Liver (tissue), 9 donors: ENCODE results near the gene LRIT1. TPM values are rescaled to one million over a fixed set of nuclear protein-coding genes. Genes with fewer than 3 reads are reported as not detected.

ENCODE experiments used
- DNase-seq: peaks from one replicate; pipeline ENCODE4 v3.0.0-alpha.2; 2017; ENCODE audit warnings: low spot score
- H3K27ac ChIP-seq, 2 donors: one replicate each; pipeline ENCODE4 v1.7.0; 2013; ENCODE audit warnings: inconsistent platforms in 2 of 2, low read length in 2 of 2, control low read depth in 1 of 2, low read depth in 1 of 2, mild to moderate bottlenecking in 1 of 2
- H3K27me3 ChIP-seq, 4 donors: one replicate each; pipeline versions ENCODE4 v1.6.1 to v1.7.0; 2013; ENCODE audit warnings: low read length in 3 of 4, inconsistent platforms in 1 of 4, mild to moderate bottlenecking in 1 of 4, moderate library complexity in 1 of 4; ENCODE audit not compliant: control insufficient read depth in 4 of 4, insufficient read depth in 4 of 4
- H3K36me3 ChIP-seq, 4 donors: one replicate each; pipeline versions ENCODE4 v1.6.1 to v1.7.0; 2013; ENCODE audit warnings: low read length in 3 of 4, mild to moderate bottlenecking in 3 of 4, low read depth in 1 of 4, moderate library complexity in 1 of 4; ENCODE audit not compliant: control insufficient read depth in 4 of 4, insufficient read depth in 3 of 4
- H3K4me1 ChIP-seq, 4 donors: one replicate each; pipeline versions ENCODE4 v1.6.1 to v1.7.0; 2013; ENCODE audit warnings: low read length in 3 of 4, mild to moderate bottlenecking in 3 of 4, moderate library complexity in 1 of 4; ENCODE audit not compliant: control insufficient read depth in 4 of 4, insufficient read depth in 4 of 4
- H3K4me3 ChIP-seq, 3 donors: one replicate each; pipeline versions ENCODE4 v1.6.1 to v1.7.0; 2013; ENCODE audit warnings: low read length in 3 of 3, control low read depth in 1 of 3, low read depth in 1 of 3, mild to moderate bottlenecking in 1 of 3
- H3K9ac ChIP-seq, 2 donors: one replicate each; pipeline ENCODE4 v1.7.0; 2013; ENCODE audit warnings: low read length in 2 of 2, mild to moderate bottlenecking in 2 of 2, moderate library complexity in 2 of 2, control low read depth in 1 of 2, low read depth in 1 of 2
- H3K9me3 ChIP-seq, 4 donors: one replicate each; pipeline versions ENCODE4 v1.6.1 to v1.7.0; 2013; ENCODE audit warnings: low read length in 3 of 4; ENCODE audit not compliant: control insufficient read depth in 4 of 4
- ATF3 ChIP-seq: IDR thresholded peaks from 2 replicates; pipeline ENCODE4 v1.6.1; 2016; ENCODE audit warnings: antibody characterized with exemption
- CTCF ChIP-seq: fragments of 150-350 bp; IDR thresholded peaks from 2 replicates; pipeline ENCODE4 v1.5.1; 2017; ENCODE audit warnings: improper control_type of control experiment, low read depth, low read length; ENCODE audit not compliant: missing input control
- EGR1 ChIP-seq, 2 donors: IDR thresholded peaks; 2 replicates each; pipeline ENCODE4 v1.6.1; 2016 to 2018; ENCODE audit warnings: antibody characterized with exemption in 2 of 2, low read depth in 2 of 2
- FOXA1 ChIP-seq: IDR thresholded peaks from 2 replicates; pipeline ENCODE4 v1.6.1; 2016; ENCODE audit warnings: antibody characterized with exemption
- FOXA2 ChIP-seq: IDR thresholded peaks from 2 replicates; pipeline ENCODE4 v1.6.1; 2016; ENCODE audit warnings: antibody characterized with exemption
- GABPA ChIP-seq, 2 donors: IDR thresholded peaks in 1 of 2; conservative IDR thresholded peaks in 1 of 2; 2 replicates each; pipeline ENCODE4 v1.6.1; 2016; ENCODE audit warnings: antibody characterized with exemption in 2 of 2, mild to moderate bottlenecking in 1 of 2, moderate library complexity in 1 of 2
- HNF4A ChIP-seq, 2 donors: conservative IDR thresholded peaks; 2 replicates each; pipeline ENCODE4 v1.6.1; 2016; ENCODE audit warnings: antibody characterized with exemption in 2 of 2, mild to moderate bottlenecking in 2 of 2
- HNF4G ChIP-seq: IDR thresholded peaks from 2 replicates; pipeline ENCODE4 v1.6.1; 2016; ENCODE audit warnings: antibody characterized with exemption
- JUND ChIP-seq, 2 donors: IDR thresholded peaks; 2 replicates each; pipeline ENCODE4 v1.6.1; 2016; ENCODE audit warnings: antibody characterized with exemption in 2 of 2
- MAX ChIP-seq: IDR thresholded peaks from 2 replicates; pipeline ENCODE4 v1.6.1; 2016; ENCODE audit warnings: antibody characterized with exemption
- NR2F2 ChIP-seq: IDR thresholded peaks from 2 replicates; pipeline ENCODE4 v1.6.1; 2016; ENCODE audit warnings: antibody characterized with exemption
- RAD21 ChIP-seq, 2 donors: IDR thresholded peaks; 2 replicates each; pipeline ENCODE4 v1.6.1; 2016; ENCODE audit warnings: antibody characterized with exemption in 2 of 2, mild to moderate bottlenecking in 2 of 2
- REST ChIP-seq: IDR thresholded peaks from 2 replicates; pipeline ENCODE4 v1.6.1; 2016; ENCODE audit warnings: antibody characterized with exemption, mild to moderate bottlenecking
- RXRA ChIP-seq, 2 donors: IDR thresholded peaks; 2 replicates each; pipeline ENCODE4 v1.6.1; 2017 to 2018; ENCODE audit warnings: antibody characterized with exemption in 2 of 2, mild to moderate bottlenecking in 1 of 2
- SP1 ChIP-seq: IDR thresholded peaks from 2 replicates; pipeline ENCODE4 v1.6.1; 2018; ENCODE audit warnings: antibody characterized with exemption, mild to moderate bottlenecking
- TAF1 ChIP-seq: conservative IDR thresholded peaks from 2 replicates; pipeline ENCODE4 v1.6.1; 2016; ENCODE audit warnings: antibody characterized with exemption, mild to moderate bottlenecking
- YY1 ChIP-seq: IDR thresholded peaks from 2 replicates; pipeline ENCODE4 v1.6.1; 2016; ENCODE audit warnings: antibody characterized with exemption, mild to moderate bottlenecking
- ZBTB33 ChIP-seq: IDR thresholded peaks from 2 replicates; pipeline ENCODE4 v1.6.1; 2016; ENCODE audit warnings: antibody characterized with exemption
- WGBS: extraction: QIAGEN DNeasy Blood & Tissue Kit; methylation state at CpG from one replicate; pipeline ENCODE4 v1.1.7; 2013; 5-methylcytosine and 5-hydroxymethylcytosine counted together
- polyA plus RNA-seq, 2 donors: library from polyadenylated mRNA; stranded (reverse) in 1 of 2; unstranded in 1 of 2; fragments of 200-250 nt in 1 of 2; fragments of >200 nt in 1 of 2; fragmentation: Nextera tagmentation in 1 of 2; extraction: Ambion mirVana in 1 of 2; gene quantifications; one replicate each; pipeline versions ENCODE4 v1.2.1 to v1.2.3, GENCODE V29; 2013 to 2015
- total RNA-seq, 2 donors: library from RNA; depleted of rRNA; stranded (reverse); fragments of >200 nt; gene quantifications; one replicate each; pipeline ENCODE4 v1.2.3, GENCODE V29; 2014
- donor health status: healthy.
- donor health status: healthy.
- donor health status: healthy.
- donor health status: healthy.
- donor health status: healthy.

LRIT1 gene
- total and polyA plus RNA-seq, 4 donors: not detected

GRCh38 chr10:84213076-84213475 lies 28.3 kb downstream of the LRIT1 start:
- no peak overlapping the region for H3K9ac ChIP-seq
- H3K36me3 ChIP-seq: no peaks in the 10 kb centered on the region
- no peaks in the 10 kb centered on the region for H3K27me3 ChIP-seq
- no peak for TF ChIP-seq HNF4A (conservative IDR thresholded peaks at IDR 0.05)
- no peak for TF ChIP-seq RXRA (IDR thresholded peaks at IDR 0.05)
- no peak for TF ChIP-seq REST
- TF ChIP-seq ATF3: no peak
- no peak for TF ChIP-seq GABPA (IDR thresholded peaks at IDR 0.05 in 1 of 2, conservative IDR thresholded peaks at IDR 0.05 in 1 of 2)
- no peak for TF ChIP-seq HNF4G
- no peak for TF ChIP-seq CTCF
- no peak for TF ChIP-seq FOXA2
- no peak for TF ChIP-seq TAF1
- no peak for TF ChIP-seq SP1
- no peak for TF ChIP-seq ZBTB33
- no peak for TF ChIP-seq NR2F2
- TF ChIP-seq RAD21 (IDR thresholded peaks at IDR 0.05): no peak
- TF ChIP-seq YY1: no peak
- TF ChIP-seq EGR1 (IDR thresholded peaks at IDR 0.05; ENCODE audit: low read depth in 2 of 2): no peak
- TF ChIP-seq JUND (IDR thresholded peaks at IDR 0.05): no peak
- no peak for TF ChIP-seq FOXA1
- TF ChIP-seq MAX: no peak
- no peak for DNase-seq
- H3K27ac ChIP-seq: no peak overlapping the region
- no peak overlapping the region for H3K4me3 ChIP-seq
- no peaks in the 10 kb centered on the region for H3K4me1 ChIP-seq
- H3K9me3 ChIP-seq: no peaks in the 10 kb centered on the region
- WGBS: 86% methylated on average over 11 of the region's 11 CpGs

- Histone ChIP-seq H3K27me3 (no peaks in the 10 kb centered on the region), H3K27ac (no peak overlapping the region), H3K36me3 (no peaks in the 10 kb centered on the region), H3K9me3 (no peaks in the 10 kb centered on the region), H3K9ac (no peak overlapping the region), H3K4me1 (no peaks in the 10 kb centered on the region), H3K4me3 (no peak overlapping the region)
- WGBS: 77% methylated on average over 5 of the region's 5 CpGs
- no peak for DNase-seq
- no peak for TF ChIP-seq ATF3
- no peak for TF ChIP-seq MAX
- no peak for TF ChIP-seq JUND (IDR thresholded peaks at IDR 0.05)
- no peak for TF ChIP-seq FOXA1
- TF ChIP-seq CTCF: no peak
- no peak for TF ChIP-seq HNF4G
- TF ChIP-seq HNF4A (conservative IDR thresholded peaks at IDR 0.05): no peak
- TF ChIP-seq REST: no peak
- TF ChIP-seq RAD21 (IDR thresholded peaks at IDR 0.05): no peak
These were observed 29.3 kb downstream of the LRIT1 start for GRCh38 chr10:84212014-84212413.
